ENCODE data around the gene SYTL3.
"Not testable (repeated sequence)": the region's sequence is repeated elsewhere in the genome, so short reads cannot be mapped to it uniquely, and the experiment has no call there.

SYTL3 gene

DNA sequence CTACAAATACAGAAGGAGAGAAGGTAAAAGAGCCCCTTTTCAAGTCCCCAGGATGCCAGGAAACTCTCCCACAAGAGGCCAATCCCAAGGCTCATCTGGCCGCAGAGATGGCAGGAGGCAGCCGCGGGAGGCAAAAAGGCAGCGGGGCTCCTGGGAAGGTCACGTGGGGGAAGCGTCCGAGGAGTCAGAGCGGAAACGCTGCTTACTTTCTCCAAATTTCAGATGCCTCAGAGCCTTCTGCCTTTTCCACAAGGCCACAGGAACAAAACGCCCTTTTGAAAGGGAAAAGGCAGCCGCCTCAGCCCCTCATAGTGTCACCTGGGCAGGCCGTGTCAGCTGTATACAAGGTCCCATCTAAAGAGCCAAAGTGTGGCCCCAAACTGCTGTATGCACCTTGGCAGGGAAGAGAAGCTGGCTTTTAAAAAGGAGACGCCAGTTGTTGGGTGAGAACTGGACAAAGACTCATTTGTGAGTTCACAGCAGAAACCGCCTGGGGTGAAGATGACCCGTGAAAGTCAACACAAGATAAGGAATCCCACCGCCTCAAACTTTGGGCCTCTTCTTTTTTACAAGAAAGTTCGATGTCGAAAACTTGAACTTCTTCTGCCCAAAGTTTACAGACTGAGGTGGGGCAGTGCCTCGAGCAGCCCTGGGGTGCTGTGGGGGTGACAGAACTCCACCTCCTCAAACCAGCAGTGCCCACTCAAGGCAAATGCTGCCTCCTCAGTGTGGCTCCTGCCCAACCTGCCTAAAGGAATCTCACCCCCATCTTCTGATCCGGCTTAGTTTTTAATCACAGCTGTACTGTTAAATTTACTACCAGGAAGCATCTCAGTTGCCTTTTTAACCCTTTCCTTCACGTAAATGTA is 124.0 kb downstream of the SYTL3 start:
- no peak for DNase-seq (ENCODE audit: low read depth)

GRCh38 chr6:158774717-158775449 is 125.0 kb downstream of the SYTL3 start:
- DNase-seq (ENCODE audit: low read depth): no peak

- no peak for DNase-seq (ENCODE audit: low read depth)
These were observed 126.0 kb downstream of the SYTL3 start for GRCh38 chr6:158775832-158776231.

DNA sequence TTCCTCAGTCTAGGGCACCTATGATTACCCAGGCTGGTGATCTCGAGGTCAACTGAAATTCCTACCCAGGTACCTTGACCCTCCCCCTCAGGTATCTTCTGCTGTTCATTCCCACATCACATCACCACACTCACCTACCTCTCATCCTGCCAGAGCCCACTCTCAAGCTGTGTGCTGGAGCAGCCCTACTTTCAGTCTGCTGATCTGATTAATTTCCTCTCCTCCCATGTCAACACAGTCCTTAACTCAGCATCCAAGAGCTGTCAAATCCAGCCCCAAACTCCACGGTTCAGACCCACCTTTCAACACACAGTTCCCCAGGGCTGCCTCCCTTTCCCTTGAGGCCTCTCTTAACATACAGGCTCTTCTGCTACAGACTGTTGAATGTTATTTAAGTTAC is 126.9 kb downstream of the SYTL3 start:
- DNase-seq (ENCODE audit: low read depth): no peak

GRCh38 chr6:158777510-158777909 is 127.7 kb downstream of the SYTL3 start:
- no peak for DNase-seq (ENCODE audit: low read depth)

DNA sequence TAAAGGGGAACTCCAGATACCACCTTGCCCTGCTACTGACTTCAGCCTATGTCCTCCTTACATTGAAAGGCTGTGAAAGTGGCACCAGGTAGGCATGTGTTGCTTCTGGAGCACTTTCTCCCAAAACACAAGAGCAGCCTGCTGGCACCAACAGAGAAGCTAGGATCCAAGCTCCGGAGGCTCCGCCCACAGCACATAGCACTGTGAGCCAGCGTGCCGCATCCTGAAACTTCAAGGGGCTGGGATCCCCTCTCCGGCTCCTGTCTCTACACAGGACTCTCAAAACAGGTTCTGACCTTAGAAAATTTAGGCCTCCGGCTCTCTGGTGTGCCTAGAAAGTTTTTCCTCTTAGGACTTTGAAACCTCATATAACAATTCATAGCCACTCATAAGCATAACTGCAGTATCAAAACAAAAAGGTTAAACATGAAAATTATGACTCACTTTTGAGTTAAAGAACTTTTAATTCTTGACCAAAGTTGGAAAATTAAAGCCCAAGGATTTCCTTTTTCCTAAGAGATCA is 128.2 kb downstream of the SYTL3 start:
- DNase-seq (ENCODE audit: low read depth): no peak

DNA sequence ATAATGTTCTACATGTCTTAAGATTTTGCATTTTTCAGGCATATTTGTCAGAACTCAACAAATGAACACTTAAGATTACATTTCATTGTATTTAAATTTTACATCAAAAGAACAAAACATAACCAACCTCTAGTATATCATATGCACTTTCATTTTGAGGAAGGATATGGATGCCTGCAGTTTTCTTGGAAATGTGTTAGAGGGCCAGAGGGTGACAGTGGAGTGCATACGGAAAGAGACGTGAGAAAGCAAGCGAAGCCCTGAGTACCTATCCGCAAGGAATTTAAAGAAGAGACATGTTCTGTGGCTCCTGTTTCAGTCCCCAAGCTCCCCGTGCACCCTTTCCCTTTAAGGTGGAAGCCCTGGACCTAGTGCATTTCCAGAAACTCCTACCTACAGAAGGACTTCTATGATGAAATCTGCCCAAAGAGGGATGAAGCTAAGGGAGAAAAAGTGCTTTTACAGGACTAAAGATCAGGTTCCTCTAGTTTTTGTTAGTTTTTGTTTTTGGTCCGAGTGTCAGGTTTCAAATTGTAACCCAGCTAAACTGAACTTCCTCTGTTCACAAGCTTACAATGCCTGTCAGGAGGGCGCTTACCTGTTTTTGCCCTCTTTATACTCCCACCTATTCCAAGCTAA is 130.5 kb downstream of the SYTL3 start:
- no peak for DNase-seq (ENCODE audit: low read depth)

GRCh38 chr6:158780988-158781691 is 131.3 kb downstream of the SYTL3 start:
- DNase-seq (ENCODE audit: low read depth): no peak

GRCh38 chr6:158781692-158782373 is 132.0 kb downstream of the SYTL3 start:
- DNase-seq (ENCODE audit: low read depth): no peak

- DNase-seq (ENCODE audit: low read depth): no peak
These were observed 132.7 kb downstream of the SYTL3 start for GRCh38 chr6:158782432-158783166.

GRCh38 chr6:158783167-158783450 is 133.3 kb downstream of the SYTL3 start:
- DNase-seq (ENCODE audit: low read depth): no peak

- no peak for DNase-seq (ENCODE audit: low read depth)
These were observed 134.0 kb downstream of the SYTL3 start for GRCh38 chr6:158783851-158784250.

GRCh38 chr6:158784505-158784904 is 134.7 kb downstream of the SYTL3 start:
- DNase-seq (ENCODE audit: low read depth): no peak

DNA sequence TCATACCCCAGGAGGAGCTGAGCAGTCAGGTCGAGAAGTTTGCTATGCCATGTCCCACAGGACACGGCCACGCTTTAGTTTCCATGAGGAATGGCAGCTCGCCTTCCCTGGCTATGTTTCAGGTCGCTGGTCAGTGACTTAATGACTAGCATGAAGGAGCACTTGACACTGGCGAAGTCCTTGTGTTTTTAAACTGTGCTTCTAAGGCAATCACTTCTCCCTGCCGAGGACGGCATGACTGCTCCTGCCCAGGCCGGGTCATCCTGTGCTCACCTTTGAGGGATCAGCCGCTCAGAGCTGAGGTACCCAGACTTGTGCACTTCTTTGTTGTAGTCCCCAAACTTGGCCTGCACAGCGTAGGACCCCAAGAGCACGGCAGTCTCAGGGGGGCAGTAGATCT is 135.2 kb downstream of the SYTL3 start:
- DNase-seq (ENCODE audit: low read depth): no peak

- no peak for DNase-seq (ENCODE audit: low read depth)
These were observed 136.9 kb downstream of the SYTL3 start for GRCh38 chr6:158786645-158787304.

- no peak for DNase-seq (ENCODE audit: low read depth)
These were observed 137.5 kb downstream of the SYTL3 start for GRCh38 chr6:158787395-158787794.

DNA sequence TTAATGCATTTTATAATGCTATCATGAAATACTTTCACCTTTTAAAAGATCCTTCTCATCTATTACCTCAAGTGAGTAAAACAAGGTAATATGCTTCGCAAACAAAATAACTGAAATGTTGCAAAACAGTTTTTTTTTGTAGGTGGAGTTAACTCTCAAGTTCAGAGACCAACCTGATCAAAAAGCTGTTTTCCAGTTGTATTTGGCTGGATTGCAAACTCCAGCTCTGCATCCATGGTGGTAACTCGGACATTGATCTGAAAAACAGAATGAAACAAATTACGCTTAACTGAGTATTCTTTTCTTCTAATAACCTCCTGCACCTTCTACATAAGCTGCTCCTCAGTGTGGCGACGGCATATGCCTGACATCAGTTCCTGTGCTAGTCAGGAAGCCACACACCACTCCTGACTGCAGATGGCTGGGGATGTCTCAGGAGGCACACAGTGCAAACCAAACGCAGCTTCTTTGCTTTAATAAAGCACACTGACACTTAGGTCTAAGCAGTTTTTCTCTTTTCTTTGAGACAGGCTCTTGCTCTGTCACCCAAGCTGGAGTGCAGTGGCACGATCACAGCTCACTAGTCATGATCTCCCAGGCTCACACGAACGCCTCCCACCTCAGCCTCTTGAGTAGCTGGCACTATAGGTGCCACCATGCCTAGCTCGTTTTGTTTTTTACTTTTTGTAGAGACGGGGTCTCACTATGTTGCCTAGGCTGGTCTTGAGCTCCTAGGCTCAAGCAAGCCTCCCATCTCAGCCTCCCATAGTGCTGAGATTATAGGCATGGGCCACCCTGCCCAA is 139.5 kb downstream of the SYTL3 start:
- DNase-seq (ENCODE audit: low read depth): peak; percentile 38

- no peak for DNase-seq (ENCODE audit: low read depth)
These were observed 141.5 kb downstream of the SYTL3 start for GRCh38 chr6:158791274-158791855.

GRCh38 chr6:158792505-158792904 is 142.7 kb downstream of the SYTL3 start:
- not testable (repeated sequence) for DNase-seq (ENCODE audit: low read depth)
